HepG2 (cell line): ENCODE data around the gene TOP2B. TPM values are rescaled to one million over a fixed set of nuclear protein-coding genes. Genes with fewer than 3 reads are reported as not detected.

Experiments
- CENPX ChIP-seq: sonication (generic); formaldehyde crosslinking; IDR thresholded peaks from 2 replicates; pipeline ENCODE4 v1.9.0; 2021; ENCODE audit warnings: mild to moderate bottlenecking, missing genetic modification reagents, moderate library complexity
- KLF13 ChIP-seq: sonication (generic); formaldehyde crosslinking; IDR thresholded peaks from 2 replicates; pipeline ENCODE4 v1.4.0; 2020; ENCODE audit warnings: mild to moderate bottlenecking, missing genetic modification reagents
- TAF15 ChIP-seq: fragments of 200-400 bp; formaldehyde crosslinking; IDR thresholded peaks from one replicate; pipeline ENCODE4 v1.6.1; 2018; ENCODE audit warnings: mild to moderate bottlenecking, low read depth, low read length; ENCODE audit not compliant: poor library complexity, severe bottlenecking
- polyA plus RNA-seq, 8 experiments: library from polyadenylated mRNA; depleted of rRNA in 3 of 8; stranded (reverse) in 7 of 8; unstranded in 1 of 8; fragments of >200 nt; fragmentation: Illumina TruSeq in 4 of 8; extraction: Trizol in 4 of 8; gene quantifications; 2 replicates each; pipeline versions ENCODE4 v1.2.1 to v1.2.3, GENCODE V29; 2011 to 2016; ENCODE audit warnings: low read depth in 4 of 8, missing spikeins in 1 of 8, mixed read lengths in 1 of 8; ENCODE audit not compliant: insufficient read depth in 1 of 8
- total RNA-seq, 5 experiments: library from RNA; depleted of rRNA; stranded (reverse); fragments of >200 nt; fragmentation: Illumina TruSeq; extraction: Trizol; gene quantifications; 2 replicates each; pipeline ENCODE4 v1.2.3, GENCODE V29; 2016; ENCODE audit warnings: low read depth in 1 of 5
- TF ChIP-seq, protein P1 (sequence below): sonication (generic); formaldehyde crosslinking; IDR thresholded peaks from 2 replicates; pipeline ENCODE4 v1.4.0; 2020; ENCODE audit warnings: missing genetic modification reagents, borderline replicate concordance
- TF ChIP-seq, protein P2 (sequence below): sonication (generic); formaldehyde crosslinking; IDR thresholded peaks from 2 replicates; pipeline ENCODE4 v1.5.1; 2020; ENCODE audit warnings: missing genetic modification reagents, mild to moderate bottlenecking, borderline replicate concordance
- TF ChIP-seq, protein P3 (sequence below), 2 experiments: sonication (generic) in 1 of 2; formaldehyde crosslinking in 1 of 2; IDR thresholded peaks; 2 replicates each; pipeline versions ENCODE4 v1.4.0 to v1.6.1; 2016 to 2020; ENCODE audit warnings: borderline replicate concordance in 1 of 2, low read depth in 1 of 2, mild to moderate bottlenecking in 1 of 2, missing genetic modification reagents in 1 of 2

TOP2B gene
- total and polyA plus RNA-seq, 2 of the 13 experiments (the other 11 are each of a cell fraction or from before 2014, with no cell fraction given), result 27.6 to 88.1 TPM

GRCh38 chr3:25548836-25549235 is 115.9 kb downstream of the TOP2B start (continued):
- TF ChIP-seq, protein P1, sequence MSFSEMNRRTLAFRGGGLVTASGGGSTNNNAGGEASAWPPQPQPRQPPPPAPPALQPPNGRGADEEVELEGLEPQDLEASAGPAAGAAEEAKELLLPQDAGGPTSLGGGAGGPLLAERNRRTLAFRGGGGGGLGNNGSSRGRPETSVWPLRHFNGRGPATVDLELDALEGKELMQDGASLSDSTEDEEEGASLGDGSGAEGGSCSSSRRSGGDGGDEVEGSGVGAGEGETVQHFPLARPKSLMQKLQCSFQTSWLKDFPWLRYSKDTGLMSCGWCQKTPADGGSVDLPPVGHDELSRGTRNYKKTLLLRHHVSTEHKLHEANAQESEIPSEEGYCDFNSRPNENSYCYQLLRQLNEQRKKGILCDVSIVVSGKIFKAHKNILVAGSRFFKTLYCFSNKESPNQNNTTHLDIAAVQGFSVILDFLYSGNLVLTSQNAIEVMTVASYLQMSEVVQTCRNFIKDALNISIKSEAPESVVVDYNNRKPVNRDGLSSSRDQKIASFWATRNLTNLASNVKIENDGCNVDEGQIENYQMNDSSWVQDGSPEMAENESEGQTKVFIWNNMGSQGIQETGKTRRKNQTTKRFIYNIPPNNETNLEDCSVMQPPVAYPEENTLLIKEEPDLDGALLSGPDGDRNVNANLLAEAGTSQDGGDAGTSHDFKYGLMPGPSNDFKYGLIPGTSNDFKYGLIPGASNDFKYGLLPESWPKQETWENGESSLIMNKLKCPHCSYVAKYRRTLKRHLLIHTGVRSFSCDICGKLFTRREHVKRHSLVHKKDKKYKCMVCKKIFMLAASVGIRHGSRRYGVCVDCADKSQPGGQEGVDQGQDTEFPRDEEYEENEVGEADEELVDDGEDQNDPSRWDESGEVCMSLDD, result no peak
- TF ChIP-seq KLF13, result no peak
- TF ChIP-seq CENPX (CRISPR knock-in tag), result no peak
- TF ChIP-seq TAF15, result no peak
- TF ChIP-seq, protein P2, sequence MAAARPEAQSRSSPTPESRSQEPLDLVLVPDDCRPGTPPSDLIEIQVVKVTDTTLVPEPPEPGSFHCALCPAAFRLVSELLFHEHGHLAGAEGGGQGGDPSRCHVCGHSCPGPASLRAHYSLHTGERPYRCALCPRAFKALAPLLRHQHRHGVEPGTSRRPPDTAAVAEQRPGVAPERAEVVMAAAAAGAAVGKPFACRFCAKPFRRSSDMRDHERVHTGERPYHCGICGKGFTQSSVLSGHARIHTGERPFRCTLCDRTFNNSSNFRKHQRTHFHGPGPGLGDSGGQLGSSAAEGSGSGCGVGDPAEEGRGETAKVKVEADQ, result no peak
- TF ChIP-seq, protein P3, sequence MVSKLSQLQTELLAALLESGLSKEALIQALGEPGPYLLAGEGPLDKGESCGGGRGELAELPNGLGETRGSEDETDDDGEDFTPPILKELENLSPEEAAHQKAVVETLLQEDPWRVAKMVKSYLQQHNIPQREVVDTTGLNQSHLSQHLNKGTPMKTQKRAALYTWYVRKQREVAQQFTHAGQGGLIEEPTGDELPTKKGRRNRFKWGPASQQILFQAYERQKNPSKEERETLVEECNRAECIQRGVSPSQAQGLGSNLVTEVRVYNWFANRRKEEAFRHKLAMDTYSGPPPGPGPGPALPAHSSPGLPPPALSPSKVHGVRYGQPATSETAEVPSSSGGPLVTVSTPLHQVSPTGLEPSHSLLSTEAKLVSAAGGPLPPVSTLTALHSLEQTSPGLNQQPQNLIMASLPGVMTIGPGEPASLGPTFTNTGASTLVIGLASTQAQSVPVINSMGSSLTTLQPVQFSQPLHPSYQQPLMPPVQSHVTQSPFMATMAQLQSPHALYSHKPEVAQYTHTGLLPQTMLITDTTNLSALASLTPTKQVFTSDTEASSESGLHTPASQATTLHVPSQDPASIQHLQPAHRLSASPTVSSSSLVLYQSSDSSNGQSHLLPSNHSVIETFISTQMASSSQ (IDR thresholded peaks at IDR 0.05; ENCODE audit: low read depth), result no peak
- TF ChIP-seq, protein P3 (CRISPR knock-in tag; IDR thresholded peaks at IDR 0.05; ENCODE audit: borderline replicate concordance), result no peak
